Measurements from ENCODE around the gene FOXN4.

The FOXN4 gene

DNA sequence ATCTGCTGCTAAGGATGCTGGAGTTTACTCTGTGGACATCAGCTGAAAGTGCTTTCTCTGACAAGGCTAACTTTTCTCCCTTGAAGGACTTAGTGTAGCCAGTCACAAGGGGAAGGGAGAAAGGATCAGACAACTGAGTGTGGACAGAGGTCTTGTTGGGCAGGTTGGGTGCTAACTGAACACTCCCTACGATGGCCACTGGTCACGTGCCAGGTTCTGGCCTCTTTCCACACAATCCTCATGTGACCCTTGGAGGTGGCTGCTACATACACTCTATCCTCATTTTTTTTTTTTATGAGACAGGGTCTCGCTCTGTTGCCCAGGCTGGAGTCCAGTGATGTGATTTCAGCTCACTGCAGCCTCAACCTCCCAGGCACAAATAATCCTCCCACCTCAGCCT, 39.7 kb downstream of the FOXN4 start:
- Histone ChIP-seq H3K4me1 (no peaks in the 10 kb centered on the region), H3K79me2 (no peaks in the 10 kb centered on the region), H3K4me3 (ENCODE audit: low read depth, low read length) (no peak overlapping the region), H2AFZ (no peak overlapping the region), H3K9me3 (ENCODE audit: control insufficient read depth, low read length) (no peaks in the 10 kb centered on the region), H3K4me2 (ENCODE audit: low read length) (no peak overlapping the region), H3K36me3 (ENCODE audit: control insufficient read depth, insufficient read depth, low read length) (no peaks in the 10 kb centered on the region), H3K9ac (no peak overlapping the region), H3K27me3 (ENCODE audit: control insufficient read depth, insufficient read depth, low read length) (no peaks in the 10 kb centered on the region), H3K27ac (no peak overlapping the region)
- TF ChIP-seq, protein P1, sequence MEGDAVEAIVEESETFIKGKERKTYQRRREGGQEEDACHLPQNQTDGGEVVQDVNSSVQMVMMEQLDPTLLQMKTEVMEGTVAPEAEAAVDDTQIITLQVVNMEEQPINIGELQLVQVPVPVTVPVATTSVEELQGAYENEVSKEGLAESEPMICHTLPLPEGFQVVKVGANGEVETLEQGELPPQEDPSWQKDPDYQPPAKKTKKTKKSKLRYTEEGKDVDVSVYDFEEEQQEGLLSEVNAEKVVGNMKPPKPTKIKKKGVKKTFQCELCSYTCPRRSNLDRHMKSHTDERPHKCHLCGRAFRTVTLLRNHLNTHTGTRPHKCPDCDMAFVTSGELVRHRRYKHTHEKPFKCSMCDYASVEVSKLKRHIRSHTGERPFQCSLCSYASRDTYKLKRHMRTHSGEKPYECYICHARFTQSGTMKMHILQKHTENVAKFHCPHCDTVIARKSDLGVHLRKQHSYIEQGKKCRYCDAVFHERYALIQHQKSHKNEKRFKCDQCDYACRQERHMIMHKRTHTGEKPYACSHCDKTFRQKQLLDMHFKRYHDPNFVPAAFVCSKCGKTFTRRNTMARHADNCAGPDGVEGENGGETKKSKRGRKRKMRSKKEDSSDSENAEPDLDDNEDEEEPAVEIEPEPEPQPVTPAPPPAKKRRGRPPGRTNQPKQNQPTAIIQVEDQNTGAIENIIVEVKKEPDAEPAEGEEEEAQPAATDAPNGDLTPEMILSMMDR (IDR thresholded peaks at IDR 0.05) = no peak

DNA sequence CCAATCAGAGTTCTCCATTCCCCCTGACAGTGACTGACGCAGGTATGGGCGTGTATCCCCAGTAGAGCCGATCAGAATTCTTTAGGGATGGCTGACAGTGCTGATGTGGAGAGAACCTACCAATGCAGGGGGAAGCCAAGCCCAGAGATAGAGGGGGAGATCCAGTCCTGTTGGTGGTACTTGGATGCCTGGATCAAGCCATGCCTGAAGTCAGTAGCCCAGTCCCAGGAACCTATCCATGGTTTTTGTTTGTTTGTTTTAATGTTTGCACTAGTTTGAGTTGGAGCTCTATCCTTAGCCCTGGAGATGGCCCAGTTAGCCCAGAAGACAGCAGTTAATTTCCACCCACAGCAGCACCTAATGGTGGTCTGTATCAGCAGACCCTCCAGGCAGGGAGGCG, 40.2 kb downstream of the FOXN4 start:
- H3K79me2 ChIP-seq = no peaks in the 10 kb centered on the region
- TF ChIP-seq, protein P1 (IDR thresholded peaks at IDR 0.05) = no peak
- H3K27me3 ChIP-seq (ENCODE audit: control insufficient read depth, insufficient read depth, low read length) = no peaks in the 10 kb centered on the region
- H3K36me3 ChIP-seq (ENCODE audit: control insufficient read depth, insufficient read depth, low read length) = no peaks in the 10 kb centered on the region
- no peak overlapping the region for H3K9ac ChIP-seq
- H3K27ac ChIP-seq = no peak overlapping the region
- no peak overlapping the region for H3K4me2 ChIP-seq (ENCODE audit: low read length)
- no peaks in the 10 kb centered on the region for H3K9me3 ChIP-seq (ENCODE audit: control insufficient read depth, low read length)
- H3K4me1 ChIP-seq = no peaks in the 10 kb centered on the region
- no peak overlapping the region for H3K4me3 ChIP-seq (ENCODE audit: low read depth, low read length)
- no peak overlapping the region for H2AFZ ChIP-seq

DNA sequence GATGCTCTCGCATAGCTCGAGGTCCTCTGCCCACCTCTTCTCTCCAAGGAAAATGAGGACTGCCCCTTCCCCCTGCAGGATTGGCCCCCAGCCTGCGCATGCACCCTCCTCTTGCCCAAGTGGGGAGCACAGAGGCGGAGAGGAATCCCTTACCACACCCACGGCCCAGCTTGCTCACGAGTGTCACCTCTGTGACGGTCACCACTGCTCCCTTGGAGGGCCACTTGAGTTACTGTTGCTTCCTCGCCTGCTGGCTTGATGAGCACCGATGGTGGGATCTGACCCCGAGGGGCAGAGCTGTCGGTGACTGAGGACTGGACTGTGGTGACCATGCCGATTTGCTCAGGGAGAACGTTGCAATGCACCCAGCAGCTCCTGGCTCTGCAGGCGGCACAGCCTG, 41.7 kb downstream of the FOXN4 start:
- Histone ChIP-seq H3K27ac (no peak overlapping the region), H3K9ac (no peak overlapping the region), H2AFZ (no peak overlapping the region), H3K79me2 (no peaks in the 10 kb centered on the region), H3K4me2 (ENCODE audit: low read length) (no peak overlapping the region), H3K27me3 (ENCODE audit: control insufficient read depth, insufficient read depth, low read length) (no peaks in the 10 kb centered on the region), H3K4me1 (no peaks in the 10 kb centered on the region), H3K9me3 (ENCODE audit: control insufficient read depth, low read length) (no peaks in the 10 kb centered on the region), H3K4me3 (ENCODE audit: low read depth, low read length) (no peak overlapping the region), H3K36me3 (ENCODE audit: control insufficient read depth, insufficient read depth, low read length) (no peaks in the 10 kb centered on the region)
- TF ChIP-seq, protein P1 (IDR thresholded peaks at IDR 0.05) = no peak

DNA sequence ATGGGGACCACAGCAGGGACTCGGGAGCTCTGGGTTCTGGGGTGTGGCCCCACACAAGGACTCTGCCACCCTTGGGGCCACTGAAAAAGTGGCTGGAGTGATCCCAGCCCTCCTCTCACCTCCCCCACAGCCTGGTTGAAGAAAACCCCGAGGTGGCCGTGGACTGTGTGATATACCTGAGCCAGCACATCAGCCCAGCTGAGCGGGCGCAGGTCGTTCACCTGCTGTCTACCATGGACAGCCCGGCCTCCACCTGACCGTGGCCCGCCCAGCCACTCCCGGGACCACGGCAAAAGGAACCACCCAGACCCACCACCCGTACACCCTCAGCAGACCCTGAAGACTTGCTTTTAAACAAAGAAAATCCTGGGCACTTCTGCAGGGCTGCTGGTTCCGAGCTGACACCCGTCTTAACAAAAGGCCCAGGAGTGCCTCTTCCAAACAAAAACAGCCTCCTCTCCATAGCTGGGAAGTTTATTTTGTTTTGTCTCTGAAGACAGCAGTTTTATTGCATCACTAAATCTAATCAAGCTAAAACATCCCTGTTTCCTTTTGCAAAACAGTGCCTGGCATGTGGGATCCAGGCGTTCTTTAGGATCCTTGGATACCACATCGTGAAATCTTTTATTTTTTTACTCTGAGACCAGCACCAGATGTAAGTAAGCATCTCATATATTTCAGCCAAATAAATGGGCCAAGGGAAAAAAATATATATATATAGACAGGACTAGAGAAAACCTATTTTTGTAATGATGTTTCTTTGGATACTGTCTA, 42.8 kb downstream of the FOXN4 start:
- no peaks in the 10 kb centered on the region for H3K4me1 ChIP-seq
- H3K9ac ChIP-seq = no peak overlapping the region
- H3K27me3 ChIP-seq (ENCODE audit: control insufficient read depth, insufficient read depth, low read length) = no peaks in the 10 kb centered on the region
- H3K4me2 ChIP-seq (ENCODE audit: low read length) = no peak overlapping the region
- no peaks in the 10 kb centered on the region for H3K79me2 ChIP-seq
- no peak overlapping the region for H3K27ac ChIP-seq
- no peaks in the 10 kb centered on the region for H3K36me3 ChIP-seq (ENCODE audit: control insufficient read depth, insufficient read depth, low read length)
- no peaks in the 10 kb centered on the region for H3K9me3 ChIP-seq (ENCODE audit: control insufficient read depth, low read length)
- TF ChIP-seq, protein P1 (IDR thresholded peaks at IDR 0.05) = no peak
- H3K4me3 ChIP-seq (ENCODE audit: low read depth, low read length) = no peak overlapping the region
- H2AFZ ChIP-seq = no peak overlapping the region

All from parathyroid adenoma (tissue), 2 donors.